HG02870 (cell line): ENCODE results near the gene AXIN2.
"Not testable (repeated sequence)": the region's sequence is repeated elsewhere in the genome, so short reads cannot be mapped to it uniquely, and the experiment has no call there.

Experiments used
- ATAC-seq: cut with Tn5 transposase; IDR thresholded peaks from one replicate; pipeline ENCODE4 v1.9.1; 2021; ENCODE audit warnings: mild to moderate bottlenecking, moderate library complexity; ENCODE audit not compliant: unreplicated experiment

The AXIN2 gene

DNA sequence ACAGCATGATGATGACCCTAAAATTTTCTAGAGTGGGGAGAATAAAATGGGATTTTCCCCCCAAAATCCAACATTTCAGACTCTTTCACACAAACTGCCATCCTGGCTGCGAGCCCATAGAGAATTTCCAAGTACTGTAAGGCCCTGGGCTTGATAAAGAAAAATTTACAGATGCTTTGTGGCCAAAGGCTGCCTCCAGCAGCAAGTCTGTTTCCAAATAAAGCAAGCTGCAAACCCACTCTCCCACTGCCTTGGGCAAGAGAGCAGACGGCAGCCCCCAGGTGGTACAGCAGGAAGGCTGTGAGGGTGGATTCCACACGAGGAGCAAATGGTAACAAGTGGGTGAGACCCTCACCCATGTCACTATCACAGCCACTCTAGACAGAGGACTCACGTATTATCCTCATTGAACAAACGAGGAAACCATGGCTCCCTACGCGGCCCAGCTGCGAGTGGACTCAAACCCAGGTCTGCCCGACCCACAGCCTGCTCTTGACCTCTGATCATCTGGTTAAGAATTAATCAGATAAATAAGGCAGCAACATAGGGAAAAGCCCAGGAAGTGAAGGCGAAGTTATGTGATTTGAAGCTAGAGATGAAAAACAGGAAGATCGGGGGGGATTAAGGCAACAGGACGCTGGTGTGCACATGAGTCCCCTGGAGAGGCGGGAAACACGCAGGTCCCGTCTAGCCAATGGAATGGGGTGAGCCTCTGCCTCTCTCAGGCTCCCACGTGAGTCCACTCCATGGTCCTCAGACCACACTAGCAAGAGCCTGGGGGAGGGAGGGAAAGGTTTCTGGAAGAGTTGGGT, 37.4 kb downstream of the AXIN2 start:
- no peak for ATAC-seq

DNA sequence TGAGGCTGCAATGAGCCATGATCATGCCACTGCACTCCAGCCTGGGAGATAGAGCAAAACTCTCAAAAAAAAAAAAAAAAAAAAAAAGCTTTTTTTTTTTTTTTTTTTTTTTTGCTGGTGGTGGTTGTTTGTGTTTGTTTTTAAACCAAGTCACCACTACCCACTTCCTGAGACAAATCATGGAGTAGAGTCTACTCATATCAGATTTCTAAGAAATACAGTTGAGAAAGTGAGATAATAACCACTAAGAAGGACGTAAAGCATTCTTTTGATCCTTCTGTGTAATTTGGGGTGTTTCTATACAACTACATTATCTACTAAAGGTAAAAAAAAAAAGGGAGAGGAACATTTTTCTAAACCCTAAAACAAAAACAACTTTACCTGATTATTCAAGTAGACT, 38.0 kb downstream of the AXIN2 start:
- ATAC-seq, result no peak

DNA sequence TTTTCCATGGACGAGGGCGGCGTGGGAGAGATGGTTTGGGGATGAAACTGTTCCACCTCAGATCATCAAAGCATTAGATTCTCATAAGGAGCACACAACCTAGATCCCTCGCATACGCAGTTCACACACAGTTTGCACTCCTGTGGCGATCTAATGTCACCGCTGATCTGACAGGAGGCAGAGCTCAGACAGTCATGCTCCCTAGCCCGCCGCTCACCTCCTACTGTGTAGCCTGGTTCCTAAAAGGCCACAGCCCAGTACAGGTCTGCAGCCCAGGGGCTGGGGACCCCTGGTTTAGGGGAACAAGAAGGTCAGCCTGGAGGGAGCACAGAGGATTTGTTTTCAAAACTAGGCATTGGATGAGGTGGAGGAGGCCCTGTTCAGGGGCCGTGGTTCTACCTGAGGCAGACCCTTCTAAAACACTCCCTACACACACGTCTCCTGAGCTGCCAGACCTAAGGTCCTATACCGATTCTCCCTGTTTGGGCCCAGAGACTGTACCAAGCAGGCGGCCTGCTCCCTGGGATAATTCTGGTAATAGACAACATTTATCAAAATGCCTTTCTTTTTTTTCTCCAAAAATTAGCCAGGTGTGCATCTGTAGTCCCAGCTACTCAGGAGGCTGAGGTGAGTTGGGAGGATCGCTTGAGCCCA, 38.6 kb downstream of the AXIN2 start:
- ATAC-seq, result no peak

DNA sequence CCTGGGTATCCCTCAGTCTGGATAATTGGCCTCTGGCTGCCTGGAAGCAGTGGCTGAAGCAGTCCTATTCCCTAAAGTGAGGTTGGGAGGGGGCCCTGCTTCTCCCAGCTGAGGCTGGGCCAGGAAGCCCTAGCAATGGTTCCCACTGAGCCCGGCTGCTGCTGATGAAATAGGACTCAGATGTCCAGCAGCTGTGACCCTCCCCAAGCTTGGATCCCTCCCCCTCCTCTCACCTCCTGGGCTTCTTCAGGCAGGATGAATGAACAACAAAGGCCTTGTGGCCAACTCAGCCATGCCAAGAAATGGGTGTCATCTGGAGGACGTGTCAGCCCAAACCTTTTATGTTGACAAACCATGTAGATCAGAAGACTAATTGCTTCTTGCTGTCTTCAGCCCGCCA, 42.0 kb downstream of the AXIN2 start:
- no peak for ATAC-seq

- ATAC-seq, result no peak
Measured at GRCh38 chr17:65518256-65518655, 43.2 kb downstream of the AXIN2 start.

DNA sequence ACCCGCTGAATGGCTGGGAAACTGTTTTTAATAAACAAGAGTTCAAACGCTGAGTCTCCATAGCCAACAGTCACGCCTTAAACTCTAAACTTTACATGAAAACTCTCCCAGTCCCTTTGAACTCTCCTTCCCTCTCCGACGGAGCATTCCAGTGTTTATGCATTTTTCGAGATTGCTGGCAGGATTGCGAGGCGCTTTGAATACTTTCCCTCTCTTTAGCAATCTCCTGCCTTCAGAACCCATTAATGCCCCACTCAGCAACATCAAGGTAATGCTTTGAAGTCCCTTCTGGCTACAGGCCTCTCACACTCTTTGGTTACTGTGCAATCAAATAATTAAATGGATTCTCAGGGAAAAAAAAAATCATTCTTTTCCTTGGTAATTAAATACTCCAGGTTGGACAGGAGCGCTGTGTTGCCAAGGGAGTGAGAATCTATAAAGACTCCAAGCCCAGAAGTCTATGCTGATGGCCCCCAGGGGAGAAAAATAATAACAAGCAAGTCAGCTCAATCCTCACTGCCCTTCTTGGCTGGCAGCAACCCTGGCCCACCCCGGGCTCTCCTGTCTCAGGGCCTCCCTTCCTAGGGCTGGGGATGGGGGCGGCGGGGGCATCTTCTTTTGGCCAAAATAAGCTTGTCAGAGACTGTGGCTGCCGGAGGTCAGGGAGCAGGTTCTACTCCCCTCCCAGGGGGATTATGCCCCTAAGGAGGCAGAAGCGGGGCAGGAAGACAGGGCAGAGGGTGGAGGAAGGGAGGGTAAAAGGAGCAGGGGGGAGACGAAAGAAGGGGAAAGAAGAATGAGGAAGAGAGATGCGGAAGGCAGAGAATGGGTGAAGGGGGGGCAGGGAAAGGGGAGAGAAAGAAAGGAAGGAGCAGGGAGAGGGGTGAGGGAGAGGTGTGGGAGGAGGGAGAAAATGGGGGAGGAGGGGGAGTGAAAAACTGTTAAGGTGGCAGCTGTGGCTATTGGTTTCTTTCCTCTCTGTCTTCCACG, 45.2 kb downstream of the AXIN2 start:
- ATAC-seq, result no peak

- no peak for ATAC-seq
Measured at GRCh38 chr17:65515512-65515911, 45.9 kb downstream of the AXIN2 start.

- ATAC-seq, result no peak
Measured at GRCh38 chr17:65514541-65514940, 46.9 kb downstream of the AXIN2 start.

- no peak for ATAC-seq
Measured at GRCh38 chr17:65514082-65514481, 47.4 kb downstream of the AXIN2 start.

DNA sequence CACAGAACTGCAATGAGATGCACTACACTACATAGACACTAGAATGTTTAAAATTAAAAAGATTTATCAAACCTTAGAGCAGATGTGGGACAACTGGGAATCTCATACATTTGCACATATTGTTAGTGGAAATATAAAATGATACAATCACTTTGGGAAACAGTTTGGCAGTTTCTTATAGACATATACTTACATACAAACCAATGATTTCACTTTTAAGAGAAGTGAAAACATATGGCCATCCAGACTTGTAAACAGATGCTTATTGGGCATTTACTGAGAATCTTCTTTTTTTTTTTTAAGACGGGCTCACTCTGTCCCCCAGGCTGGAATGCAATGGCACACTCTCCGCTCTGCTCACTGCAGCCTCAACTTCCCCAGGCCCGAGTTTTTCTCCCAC, 50.1 kb downstream of the AXIN2 start:
- no peak for ATAC-seq

GRCh38 chr17:65509032-65509431, 52.4 kb downstream of the AXIN2 start:
- ATAC-seq, result peak; percentile 45

DNA sequence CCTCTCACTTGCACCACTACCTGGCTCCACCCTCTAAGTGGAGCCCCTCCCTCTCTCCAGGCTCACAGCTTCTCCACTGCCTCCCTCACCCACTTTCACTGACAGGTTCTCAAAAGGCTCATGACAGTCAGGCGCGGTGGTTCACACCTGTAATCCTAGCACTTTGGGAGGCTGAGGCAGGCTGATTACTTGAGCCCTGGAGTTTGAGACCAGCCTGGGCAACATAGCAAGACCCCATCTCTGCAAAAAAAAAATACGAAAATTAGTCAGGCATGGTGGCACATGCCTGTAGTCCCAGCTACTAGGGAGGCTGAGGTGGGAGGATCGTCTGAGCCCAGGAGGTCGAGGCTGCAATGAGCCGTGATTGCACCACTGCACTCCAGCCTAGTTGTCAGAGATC, 56.8 kb downstream of the AXIN2 start:
- ATAC-seq, result not testable (repeated sequence)

DNA sequence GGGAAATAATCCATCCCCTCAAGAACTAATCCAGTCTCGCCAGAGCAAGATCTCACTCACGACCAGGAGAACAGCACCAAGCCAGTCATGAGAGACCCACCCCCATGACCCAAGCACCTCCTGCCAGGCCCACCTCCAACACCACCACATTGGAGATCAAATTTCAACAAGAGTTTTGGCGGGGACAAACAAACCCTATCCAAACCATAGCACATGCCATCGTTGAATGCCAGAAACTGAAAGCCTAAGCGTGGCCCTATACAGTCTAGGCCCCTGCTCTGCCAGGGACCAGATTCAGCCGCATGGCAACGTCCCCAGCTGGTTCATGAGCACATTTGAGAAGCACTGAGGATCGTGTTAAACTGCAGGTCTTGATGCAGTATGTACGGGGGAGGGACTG, 57.3 kb downstream of the AXIN2 start:
- no peak for ATAC-seq

GRCh38 chr17:65503557-65503956, 57.9 kb downstream of the AXIN2 start:
- ATAC-seq, result no peak

GRCh38 chr17:65498816-65499215, 62.6 kb downstream of the AXIN2 start:
- no peak for ATAC-seq

GRCh38 chr17:65496801-65497200, 64.6 kb downstream of the AXIN2 start:
- ATAC-seq, result no peak

GRCh38 chr17:65495122-65496055, 66.1 kb downstream of the AXIN2 start:
- ATAC-seq, result no peak

- no peak for ATAC-seq
Measured at GRCh38 chr17:65489413-65490155, 71.9 kb downstream of the AXIN2 start.

DNA sequence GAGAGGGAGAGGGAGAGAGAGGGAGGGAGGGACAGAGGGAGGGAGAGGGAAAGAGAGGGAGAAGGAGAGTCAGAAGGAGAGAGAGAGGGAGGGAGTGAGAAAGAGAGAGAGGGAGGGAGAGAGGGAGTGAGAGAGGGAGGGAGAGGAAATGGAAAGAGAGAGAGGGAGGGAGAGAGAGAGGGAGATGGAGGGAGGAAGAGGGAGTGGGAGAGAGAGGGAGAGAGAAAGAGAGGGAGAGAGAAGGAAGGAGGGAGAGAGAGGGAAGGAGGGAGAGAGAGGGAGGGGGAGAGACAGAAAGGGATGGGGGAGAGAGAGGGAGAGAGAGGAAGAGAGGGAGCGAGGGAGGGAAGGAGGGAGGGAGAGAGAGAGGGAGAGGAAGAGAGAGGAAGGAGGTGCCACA, 72.8 kb downstream of the AXIN2 start:
- no peak for ATAC-seq

DNA sequence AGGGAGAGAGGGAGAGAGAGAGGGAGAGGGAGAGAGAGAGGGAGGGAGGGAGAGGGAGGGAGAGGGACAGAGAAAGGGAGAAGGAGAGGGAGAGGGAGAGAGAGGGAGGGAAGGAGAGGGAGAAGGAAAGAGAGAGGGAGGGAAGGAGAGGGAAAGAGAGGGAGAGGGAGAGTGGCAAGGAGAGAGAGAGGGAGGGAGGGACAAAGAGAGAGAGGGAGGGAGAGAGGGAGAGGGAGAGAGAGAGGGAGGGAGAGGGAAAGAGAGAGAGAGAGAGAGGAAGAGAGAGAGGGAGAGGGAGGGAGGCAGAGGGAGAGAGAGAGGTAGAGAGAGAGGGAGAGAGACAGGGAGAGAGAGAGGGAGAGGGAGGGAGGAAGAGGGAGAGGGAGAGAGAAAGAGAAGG, 73.5 kb downstream of the AXIN2 start:
- ATAC-seq, result no peak
